Measurements from ENCODE around the gene UBTD2. TPM values are rescaled to one million over a fixed set of nuclear protein-coding genes. Genes with fewer than 3 reads are reported as not detected.
A peak's percentile ranks its signal among the peaks of the same experiment; 100 is the strongest.

UBTD2 gene
- total RNA-seq, 4 donors from 2014 or later = 9.1 to 14.7 (median 12.3) TPM

DNA sequence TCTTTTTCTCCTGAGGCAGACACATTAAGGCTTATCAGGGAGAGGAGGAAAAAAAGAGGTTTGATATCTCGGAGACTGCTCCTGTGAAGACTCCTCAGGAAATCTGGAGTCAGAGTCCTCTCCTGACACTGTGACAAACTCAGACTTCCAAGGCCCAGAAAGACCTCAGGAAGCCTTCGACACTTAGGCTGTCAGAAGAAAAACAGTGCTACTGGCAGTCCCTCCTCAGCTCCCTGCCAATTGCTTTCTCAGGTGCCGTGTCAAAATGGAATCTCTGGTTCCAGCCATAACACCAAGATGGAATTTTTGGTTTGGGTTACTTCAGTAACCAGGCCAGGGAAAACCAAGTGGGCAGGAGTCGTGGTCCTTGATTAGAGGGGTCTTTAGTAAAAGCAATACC lies 99.7 kb downstream of the UBTD2 start:
- peaks cover 22 to 69% (median 30%) of the 10 kb centered on the region in 3 donors for H3K4me1 ChIP-seq
- no peak overlapping the region for H3K4me3 ChIP-seq
- intact Hi-C loops (cut with DNase I) = no loop called here
- H3K9me3 ChIP-seq = no peaks in the 10 kb centered on the region
- peak overlapping the region in 2 of 4 donors; percentile 34 to 89 for H3K27ac ChIP-seq
- TF ChIP-seq, protein P1, sequence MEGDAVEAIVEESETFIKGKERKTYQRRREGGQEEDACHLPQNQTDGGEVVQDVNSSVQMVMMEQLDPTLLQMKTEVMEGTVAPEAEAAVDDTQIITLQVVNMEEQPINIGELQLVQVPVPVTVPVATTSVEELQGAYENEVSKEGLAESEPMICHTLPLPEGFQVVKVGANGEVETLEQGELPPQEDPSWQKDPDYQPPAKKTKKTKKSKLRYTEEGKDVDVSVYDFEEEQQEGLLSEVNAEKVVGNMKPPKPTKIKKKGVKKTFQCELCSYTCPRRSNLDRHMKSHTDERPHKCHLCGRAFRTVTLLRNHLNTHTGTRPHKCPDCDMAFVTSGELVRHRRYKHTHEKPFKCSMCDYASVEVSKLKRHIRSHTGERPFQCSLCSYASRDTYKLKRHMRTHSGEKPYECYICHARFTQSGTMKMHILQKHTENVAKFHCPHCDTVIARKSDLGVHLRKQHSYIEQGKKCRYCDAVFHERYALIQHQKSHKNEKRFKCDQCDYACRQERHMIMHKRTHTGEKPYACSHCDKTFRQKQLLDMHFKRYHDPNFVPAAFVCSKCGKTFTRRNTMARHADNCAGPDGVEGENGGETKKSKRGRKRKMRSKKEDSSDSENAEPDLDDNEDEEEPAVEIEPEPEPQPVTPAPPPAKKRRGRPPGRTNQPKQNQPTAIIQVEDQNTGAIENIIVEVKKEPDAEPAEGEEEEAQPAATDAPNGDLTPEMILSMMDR (IDR thresholded peaks at IDR 0.05) = no peak
- no peak for TF ChIP-seq POLR2A (IDR thresholded peaks at IDR 0.05)
- DNase-seq = no peak
- H3K36me3 ChIP-seq = no peaks in the 10 kb centered on the region
- H3K27me3 ChIP-seq = no peaks in the 10 kb centered on the region
- 84 to 91% methylated on average over 4 of the region's 4 CpGs for WGBS, 2 donors

DNA sequence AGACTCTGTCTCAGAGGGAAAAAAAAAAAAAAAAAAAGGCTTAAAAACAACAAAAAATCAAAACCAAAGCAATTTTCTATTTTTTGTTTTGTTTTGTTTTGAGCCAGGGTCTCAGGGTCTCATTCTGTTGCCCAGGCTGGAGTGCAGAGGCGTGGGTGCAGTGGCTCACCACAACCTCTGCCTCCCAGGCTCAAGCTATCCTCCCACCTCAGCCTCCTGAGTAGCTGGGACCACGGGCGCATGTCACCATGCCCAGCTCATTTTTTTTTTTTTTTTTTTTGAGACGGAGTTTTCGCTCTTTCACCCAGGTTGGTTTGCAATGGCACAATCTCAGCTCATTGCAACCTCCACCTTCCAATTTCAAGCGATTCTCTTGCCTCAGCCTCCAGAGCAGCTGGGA lies 101.3 kb downstream of the UBTD2 start:
- H3K27ac ChIP-seq = no peak overlapping the region
- 82 to 95% methylated on average over 5 to 6 of the region's 6 CpGs for WGBS, 2 donors
- H3K4me3 ChIP-seq = no peak overlapping the region
- H3K27me3 ChIP-seq = no peaks in the 10 kb centered on the region
- intact Hi-C loops (cut with DNase I) = no loop called here
- H3K36me3 ChIP-seq = no peaks in the 10 kb centered on the region
- TF ChIP-seq POLR2A (IDR thresholded peaks at IDR 0.05) = no peak
- TF ChIP-seq, protein P1 (IDR thresholded peaks at IDR 0.05) = no peak
- H3K4me1 ChIP-seq = peaks cover 22 to 68% (median 29%) of the 10 kb centered on the region in 3 donors
- no peak for DNase-seq
- H3K9me3 ChIP-seq = no peaks in the 10 kb centered on the region

DNA sequence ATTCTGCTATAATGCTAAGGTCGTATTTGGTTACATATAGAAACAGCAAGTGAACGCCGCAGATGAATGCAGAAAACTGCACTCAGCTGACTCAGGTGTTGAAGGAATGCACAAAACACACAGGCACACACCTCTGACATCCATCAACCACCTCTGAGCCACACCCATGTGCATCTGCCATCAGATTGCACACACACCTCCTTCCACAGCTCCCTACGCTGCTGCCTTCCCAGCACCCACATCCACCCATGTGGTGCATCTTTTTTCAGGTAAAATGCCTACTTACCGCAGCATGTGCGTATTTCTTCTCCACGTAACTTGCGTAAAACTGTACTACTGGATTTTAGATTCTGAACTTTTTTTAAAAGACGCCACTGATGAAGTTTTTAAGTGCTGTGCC lies 102.6 kb downstream of the UBTD2 start:
- Histone ChIP-seq H3K4me3 (no peak overlapping the region), H3K36me3 (no peaks in the 10 kb centered on the region), H3K27me3 (no peaks in the 10 kb centered on the region), H3K4me1 (peaks cover 9 to 65% (median 16%) of the 10 kb centered on the region in 3 donors), H3K27ac (no peak overlapping the region), H3K9me3 (no peaks in the 10 kb centered on the region)
- intact Hi-C loops (cut with DNase I) = no loop called here
- TF ChIP-seq, protein P1 (IDR thresholded peaks at IDR 0.05) = no peak
- TF ChIP-seq POLR2A (IDR thresholded peaks at IDR 0.05) = no peak
- 92% methylated on average over 9 of the region's 9 CpGs for WGBS, 2 donors
- DNase-seq = no peak

GRCh38 chr5:172178991-172179989 lies 104.3 kb downstream of the UBTD2 start:
- no peak for DNase-seq

More at GRCh38 chr5:172178991-172179989, 104.3 kb downstream of the UBTD2 start:
- peak in 1 of 4 donors; percentile 20 for TF ChIP-seq POLR2A (IDR thresholded peaks at IDR 0.05)
- TF ChIP-seq, protein P1 (IDR thresholded peaks at IDR 0.05) = no peak
- 58% methylated on average over 6 to 11 of the region's 18 CpGs for WGBS, 2 donors
- no peaks in the 10 kb centered on the region for H3K27me3 ChIP-seq
- no peaks in the 10 kb centered on the region for H3K9me3 ChIP-seq
- H3K36me3 ChIP-seq = no peaks in the 10 kb centered on the region
- H3K4me1 ChIP-seq = peaks cover 8 to 63% (median 10%) of the 10 kb centered on the region in 3 donors
- intact Hi-C loops (cut with DNase I) = no loop called here
- peak overlapping the region; percentile 49 to 86 (median 65) for H3K27ac ChIP-seq
- peak overlapping the region in 3 of 4 donors; percentile 1 to 51 (median 15) for H3K4me3 ChIP-seq
